GM21529 (cell line): Measurements from ENCODE around the gene EPHB2.

Experiments
- ATAC-seq: cut with Tn5 transposase; IDR thresholded peaks from one replicate; pipeline ENCODE4 v1.9.1; 2021; ENCODE audit not compliant: unreplicated experiment

The EPHB2 gene

DNA sequence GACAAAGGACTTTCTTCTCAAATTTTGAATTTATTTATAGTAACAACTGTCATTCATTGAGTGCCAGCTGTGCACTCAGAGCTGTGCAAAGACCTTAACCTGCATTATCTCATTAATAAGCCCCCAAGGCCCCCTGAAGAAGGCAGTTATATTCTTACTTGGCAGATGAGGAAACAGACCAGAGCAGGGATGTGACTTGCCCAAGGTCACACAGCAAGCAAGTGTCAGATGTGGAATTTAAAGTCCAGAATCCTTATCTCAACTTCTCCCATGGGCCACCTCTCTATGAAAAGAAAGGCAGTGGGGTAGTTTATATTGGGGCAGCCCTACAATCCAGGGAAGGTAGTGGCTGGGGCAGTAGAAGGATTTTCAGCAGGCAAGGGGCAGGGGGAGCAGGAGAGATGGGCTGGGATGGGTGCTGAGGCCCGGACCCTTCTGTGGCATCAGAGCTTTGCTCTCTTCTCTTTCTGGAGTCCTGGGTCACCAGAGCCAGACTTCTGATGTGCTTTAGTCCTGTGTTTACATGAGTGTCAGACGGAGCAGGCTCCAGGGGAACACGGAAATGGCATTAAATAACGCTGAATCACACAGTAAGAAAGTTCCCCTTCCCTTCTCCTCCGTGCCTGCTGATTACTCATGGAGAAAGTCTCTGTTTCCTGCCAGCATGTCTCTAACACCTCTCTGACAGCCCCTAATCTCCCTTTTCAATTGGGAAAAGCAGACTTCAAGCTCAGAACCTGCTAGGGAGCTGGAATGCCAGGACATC, 39.5 kb downstream of the EPHB2 start:
- no peak for ATAC-seq

DNA sequence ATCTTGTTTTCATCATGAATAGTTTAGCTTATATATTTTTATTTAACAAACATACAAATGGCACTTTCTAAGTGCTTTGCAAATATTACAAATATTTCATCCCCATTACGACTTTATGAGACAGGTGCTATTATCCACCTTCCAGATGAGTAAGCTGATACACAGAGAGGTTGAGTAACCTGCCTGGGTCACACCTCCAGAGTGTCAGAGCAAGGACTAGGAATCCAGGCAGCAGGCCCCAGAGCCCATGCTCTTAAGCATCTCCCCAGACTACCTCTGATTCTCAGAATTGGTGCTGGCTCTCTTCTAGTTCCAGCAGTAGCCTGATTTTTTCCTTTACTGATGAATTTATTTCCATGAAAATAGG, 40.0 kb downstream of the EPHB2 start:
- no peak for ATAC-seq

DNA sequence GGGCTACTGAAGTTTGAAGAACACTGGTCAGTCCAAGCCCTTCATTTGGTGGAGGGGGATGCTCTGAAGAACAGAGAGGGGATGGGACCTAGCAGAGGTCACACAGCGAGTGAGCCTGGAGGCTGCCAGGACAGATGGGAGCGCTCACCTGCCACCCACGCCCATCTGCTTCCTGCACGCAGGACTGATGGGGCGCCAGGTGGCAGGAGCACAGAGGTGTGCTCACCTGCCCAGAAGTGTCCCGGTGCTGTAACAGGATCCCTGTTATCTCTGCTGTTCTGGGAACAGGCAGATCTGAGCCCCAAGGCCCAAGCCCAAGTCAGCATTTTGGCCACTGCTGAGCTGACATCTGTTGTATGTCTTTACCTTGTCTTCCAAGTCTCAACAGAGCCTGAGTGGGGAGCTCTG, 40.5 kb downstream of the EPHB2 start:
- ATAC-seq: no peak

GRCh38 chr1:22752339-22752738, 41.7 kb downstream of the EPHB2 start:
- no peak for ATAC-seq

DNA sequence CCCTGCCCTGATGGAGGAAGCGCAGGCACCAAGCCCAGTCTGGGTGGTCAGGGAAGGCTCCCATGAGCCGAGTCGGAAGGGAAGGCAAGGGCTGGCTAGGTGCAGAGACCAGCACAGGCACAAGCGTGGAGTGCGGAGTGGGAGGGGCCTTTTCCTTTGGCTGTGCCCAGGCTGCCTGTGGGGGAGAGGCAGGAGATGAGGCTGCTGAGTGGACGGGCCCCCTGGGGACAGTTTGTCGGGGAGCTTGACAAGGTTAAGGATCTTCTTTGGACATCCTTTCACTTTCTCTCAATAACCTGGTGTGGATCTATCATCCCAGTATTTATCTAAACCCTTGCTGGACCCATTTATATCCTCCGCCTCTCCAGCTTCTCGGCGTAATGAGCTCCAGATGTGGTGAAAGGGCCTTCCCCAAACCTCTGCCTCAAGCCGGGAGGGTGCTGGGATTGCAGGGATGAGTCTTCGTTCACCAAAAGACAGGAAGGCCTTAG, 42.9 kb downstream of the EPHB2 start:
- no peak for ATAC-seq

- peak; percentile 75 for ATAC-seq
These were observed 43.6 kb downstream of the EPHB2 start for GRCh38 chr1:22754106-22754768.

- ATAC-seq: no peak
These were observed 44.2 kb downstream of the EPHB2 start for GRCh38 chr1:22754824-22755223.

DNA sequence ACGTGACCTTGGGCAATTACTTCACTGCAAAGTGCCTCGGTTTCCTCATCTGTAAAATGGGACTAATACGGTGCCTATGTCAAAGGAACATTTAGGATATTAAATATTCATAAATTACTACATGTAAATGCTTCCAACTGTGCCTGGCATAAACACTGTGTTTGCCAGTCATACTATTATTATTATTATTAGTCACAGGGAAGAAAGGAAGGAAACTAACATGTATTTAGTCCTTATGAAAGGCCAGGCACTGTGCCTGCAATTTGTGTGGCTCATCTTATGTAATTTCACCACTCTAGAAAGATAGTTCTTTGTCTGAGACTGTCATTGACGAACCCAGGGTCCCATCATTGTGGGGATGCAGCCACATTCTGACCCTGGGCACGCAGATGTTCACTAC, 45.0 kb downstream of the EPHB2 start:
- no peak for ATAC-seq

DNA sequence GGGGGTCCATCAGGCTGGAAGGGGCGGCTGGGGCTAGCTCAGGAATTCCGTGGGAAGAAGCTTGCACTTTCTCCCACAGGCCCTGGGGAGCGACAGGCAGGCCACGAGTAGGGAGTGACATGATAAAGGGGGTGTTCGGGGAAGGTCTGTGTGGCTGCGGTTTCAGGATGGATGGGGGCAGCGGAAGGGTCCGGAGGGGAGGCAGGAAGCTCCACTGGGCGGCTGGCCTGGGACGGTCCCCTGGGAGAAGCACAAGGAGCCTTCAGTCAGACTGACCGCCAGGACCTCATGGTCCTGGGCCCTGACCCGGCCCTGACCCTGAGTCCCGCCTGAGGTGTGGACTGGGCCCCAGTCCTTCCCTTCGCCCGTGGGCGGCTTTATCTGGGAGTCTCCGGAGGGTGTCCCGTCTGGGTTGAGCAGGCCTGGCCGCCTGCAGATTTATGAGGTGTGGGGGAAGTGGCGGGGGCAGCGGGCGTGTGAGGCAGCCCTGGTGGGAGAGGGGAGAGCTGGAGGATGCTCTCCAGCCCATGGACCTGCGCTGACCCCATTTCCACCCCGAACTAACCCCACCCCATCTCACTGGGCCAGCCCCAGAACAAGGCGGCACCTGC, 45.6 kb downstream of the EPHB2 start:
- ATAC-seq: no peak

GRCh38 chr1:22760455-22760854, 49.8 kb downstream of the EPHB2 start:
- ATAC-seq: no peak

- ATAC-seq: no peak
These were observed 50.5 kb downstream of the EPHB2 start for GRCh38 chr1:22761101-22761500.

DNA sequence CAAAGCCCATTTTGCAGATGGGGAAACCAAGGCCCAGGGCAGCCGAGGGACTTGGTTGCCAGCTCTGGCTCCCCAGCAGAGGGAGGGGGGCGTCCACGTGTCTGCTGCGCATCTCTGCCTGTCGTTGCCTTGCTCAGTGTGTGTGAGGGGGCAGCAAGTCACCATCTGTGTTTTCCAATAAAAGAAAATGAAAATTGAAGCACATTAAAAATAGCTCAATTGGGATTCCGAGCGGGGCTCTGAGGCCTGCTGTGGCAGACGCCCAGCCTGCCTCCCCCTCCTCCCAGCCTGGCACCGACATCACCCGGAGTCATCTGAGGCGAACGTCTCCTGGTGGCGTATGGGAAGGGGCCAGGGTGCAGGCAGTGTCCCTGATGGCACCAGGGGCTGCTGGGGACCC, 51.2 kb downstream of the EPHB2 start:
- no peak for ATAC-seq

- ATAC-seq: peak; percentile 62
These were observed 53.0 kb downstream of the EPHB2 start for GRCh38 chr1:22763487-22764200.

DNA sequence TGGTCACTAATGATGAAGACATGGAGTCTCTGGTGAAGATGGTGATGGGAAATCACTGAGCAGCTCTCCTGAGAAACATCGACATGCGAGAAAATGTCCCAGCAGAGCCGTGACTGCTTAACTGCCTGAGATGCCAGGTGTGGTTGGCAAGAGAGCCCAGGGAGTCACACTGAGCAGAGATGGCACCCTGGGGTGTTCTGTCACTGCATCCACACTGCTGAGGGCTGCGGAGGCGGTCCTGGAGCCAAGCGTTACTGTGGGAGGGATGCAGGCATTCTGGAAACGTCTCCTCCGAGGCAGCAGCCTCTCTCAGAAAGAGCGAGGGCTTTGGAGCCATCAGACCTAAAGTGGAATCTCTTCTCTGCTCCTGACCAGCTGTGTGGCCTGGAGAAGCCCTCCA, 57.2 kb downstream of the EPHB2 start:
- no peak for ATAC-seq

GRCh38 chr1:22769932-22770331, 59.3 kb downstream of the EPHB2 start:
- no peak for ATAC-seq

- ATAC-seq: no peak
These were observed 61.4 kb downstream of the EPHB2 start for GRCh38 chr1:22772014-22772413.

DNA sequence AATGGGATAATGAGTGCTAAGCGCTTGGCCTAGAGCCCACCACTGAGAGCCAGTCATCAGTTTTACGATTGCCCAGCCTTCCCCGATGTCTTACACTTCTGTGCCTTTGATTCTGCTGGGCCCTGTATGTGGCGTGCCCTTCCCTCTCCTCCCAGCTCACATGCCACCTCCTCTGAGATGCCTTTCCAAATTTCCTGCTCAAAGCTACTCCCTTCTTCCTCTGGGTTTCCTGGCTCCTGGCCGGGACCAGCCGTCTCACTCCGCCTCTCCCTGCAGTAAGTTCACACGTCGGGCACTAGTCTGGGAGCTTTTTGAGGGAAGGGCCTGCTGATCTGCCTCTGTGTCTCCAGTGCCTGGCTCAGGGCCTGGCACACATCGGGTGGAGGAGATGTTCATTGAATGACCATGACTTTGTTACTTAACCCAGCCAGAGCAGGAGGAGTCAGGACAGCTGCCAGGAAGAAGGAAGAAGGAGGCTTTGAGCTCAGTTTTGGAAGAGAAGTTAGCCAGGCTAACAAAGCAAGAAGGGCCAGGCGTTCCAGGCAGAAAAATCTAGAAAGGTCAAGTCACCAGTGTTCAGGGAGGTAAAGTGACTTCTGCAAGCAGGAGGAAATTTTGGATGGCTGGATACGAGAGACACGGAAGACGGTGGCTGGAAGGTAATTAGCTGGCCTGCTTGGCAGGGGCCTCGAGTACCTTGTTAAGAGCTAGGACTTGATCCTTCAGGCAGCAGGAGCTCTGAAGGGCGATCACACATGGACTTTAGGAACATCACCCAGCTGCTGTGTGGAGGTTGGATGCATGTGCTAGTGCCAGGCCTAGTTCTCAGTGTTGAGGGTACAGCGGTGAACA, 63.6 kb downstream of the EPHB2 start:
- ATAC-seq: no peak

DNA sequence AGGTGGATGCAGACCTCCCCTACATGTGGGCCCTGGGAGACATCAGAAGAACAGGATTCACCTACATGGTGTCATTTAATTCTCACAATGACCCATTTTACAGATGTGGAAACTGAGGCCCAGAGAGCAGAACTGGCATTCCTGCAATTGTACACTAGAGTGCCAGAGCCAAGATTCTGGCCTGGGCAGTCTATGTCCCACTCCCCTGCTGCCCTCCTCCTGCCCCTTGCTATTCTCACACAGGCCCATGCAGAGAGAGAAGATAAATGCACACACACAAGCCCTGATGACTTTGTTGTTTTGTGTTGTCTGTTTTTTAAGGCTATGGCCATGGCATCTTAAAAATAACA, 64.2 kb downstream of the EPHB2 start:
- no peak for ATAC-seq

- ATAC-seq: no peak
These were observed 64.8 kb downstream of the EPHB2 start for GRCh38 chr1:22775478-22775877.

- ATAC-seq: no peak
These were observed 65.5 kb downstream of the EPHB2 start for GRCh38 chr1:22776035-22776613.
